ENCODE results near the gene PROB1.

- TF ChIP-seq EZH2 (IDR thresholded peaks at IDR 0.05; ENCODE audit: borderline replicate concordance) (no peak), CTCF (IDR thresholded peaks at IDR 0.05; ENCODE audit: poor library complexity) (no peak)
These were observed 30.6 kb upstream of the PROB1 start for GRCh38 chr5:139425497-139425896.

Data from hepatocyte (in vitro differentiated cells).